Measurements from ENCODE around the gene ACR.

ACR gene

GRCh38 chr22:50717709-50718351, 20.2 kb upstream of the ACR start:
- Histone ChIP-seq H3K4me3 (ENCODE audit: insufficient read depth, low read depth, low read length, poor library complexity, severe bottlenecking) (no peak overlapping the region), H3K9me3 (ENCODE audit: control insufficient read depth, low read length) (no peaks in the 10 kb centered on the region), H3K36me3 (ENCODE audit: control insufficient read depth, insufficient read depth, low read length) (no peaks in the 10 kb centered on the region), H3K27me3 (replicated peaks; ENCODE audit: control insufficient read depth, insufficient read depth, low read length, poor library complexity, severe bottlenecking) (no peaks in the 10 kb centered on the region), H3K27ac (ENCODE audit: insufficient read depth, low read length, poor library complexity, severe bottlenecking) (no peak overlapping the region), H3K4me1 (ENCODE audit: control insufficient read depth, insufficient read depth, low read length, poor library complexity, severe bottlenecking) (no peaks in the 10 kb centered on the region)
- DNase-seq, result no peak

- no peaks in the 10 kb centered on the region for H3K4me1 ChIP-seq (ENCODE audit: control insufficient read depth, insufficient read depth, low read length, poor library complexity, severe bottlenecking)
- no peak overlapping the region for H3K4me3 ChIP-seq (ENCODE audit: insufficient read depth, low read depth, low read length, poor library complexity, severe bottlenecking)
- no peak overlapping the region for H3K27ac ChIP-seq (ENCODE audit: insufficient read depth, low read length, poor library complexity, severe bottlenecking)
- H3K27me3 ChIP-seq (replicated peaks; ENCODE audit: control insufficient read depth, insufficient read depth, low read length, poor library complexity, severe bottlenecking), result no peaks in the 10 kb centered on the region
- H3K9me3 ChIP-seq (ENCODE audit: control insufficient read depth, low read length), result no peaks in the 10 kb centered on the region
- H3K36me3 ChIP-seq (ENCODE audit: control insufficient read depth, insufficient read depth, low read length), result no peaks in the 10 kb centered on the region
- no peak for DNase-seq
Observed at GRCh38 chr22:50718352-50718709, 19.7 kb upstream of the ACR start.

- H3K27me3 ChIP-seq (replicated peaks; ENCODE audit: control insufficient read depth, insufficient read depth, low read length, poor library complexity, severe bottlenecking), result no peaks in the 10 kb centered on the region
- H3K36me3 ChIP-seq (ENCODE audit: control insufficient read depth, insufficient read depth, low read length), result no peaks in the 10 kb centered on the region
- H3K4me3 ChIP-seq (ENCODE audit: insufficient read depth, low read depth, low read length, poor library complexity, severe bottlenecking), result no peak overlapping the region
- DNase-seq, result no peak
- no peaks in the 10 kb centered on the region for H3K9me3 ChIP-seq (ENCODE audit: control insufficient read depth, low read length)
- H3K4me1 ChIP-seq (ENCODE audit: control insufficient read depth, insufficient read depth, low read length, poor library complexity, severe bottlenecking), result no peaks in the 10 kb centered on the region
- no peak overlapping the region for H3K27ac ChIP-seq (ENCODE audit: insufficient read depth, low read length, poor library complexity, severe bottlenecking)
Observed at GRCh38 chr22:50719814-50720300, 18.1 kb upstream of the ACR start.

- no peak overlapping the region for H3K27ac ChIP-seq (ENCODE audit: insufficient read depth, low read length, poor library complexity, severe bottlenecking)
- H3K4me1 ChIP-seq (ENCODE audit: control insufficient read depth, insufficient read depth, low read length, poor library complexity, severe bottlenecking), result no peaks in the 10 kb centered on the region
- H3K4me3 ChIP-seq (ENCODE audit: insufficient read depth, low read depth, low read length, poor library complexity, severe bottlenecking), result no peak overlapping the region
Observed at GRCh38 chr22:50720301-50721256, 17.4 kb upstream of the ACR start.

GRCh38 chr22:50721257-50721844, 16.7 kb upstream of the ACR start:
- no peak overlapping the region for H3K4me3 ChIP-seq (ENCODE audit: insufficient read depth, low read depth, low read length, poor library complexity, severe bottlenecking)
- H3K27ac ChIP-seq (ENCODE audit: insufficient read depth, low read length, poor library complexity, severe bottlenecking), result no peak overlapping the region
- DNase-seq, result no peak
- H3K27me3 ChIP-seq (replicated peaks; ENCODE audit: control insufficient read depth, insufficient read depth, low read length, poor library complexity, severe bottlenecking), result no peaks in the 10 kb centered on the region
- no peaks in the 10 kb centered on the region for H3K36me3 ChIP-seq (ENCODE audit: control insufficient read depth, insufficient read depth, low read length)
- no peaks in the 10 kb centered on the region for H3K4me1 ChIP-seq (ENCODE audit: control insufficient read depth, insufficient read depth, low read length, poor library complexity, severe bottlenecking)
- no peaks in the 10 kb centered on the region for H3K9me3 ChIP-seq (ENCODE audit: control insufficient read depth, low read length)

More at GRCh38 chr22:50720301-50721256, 17.4 kb upstream of the ACR start:
- DNase-seq, result no peak
- Histone ChIP-seq H3K9me3 (ENCODE audit: control insufficient read depth, low read length) (no peaks in the 10 kb centered on the region), H3K27me3 (replicated peaks; ENCODE audit: control insufficient read depth, insufficient read depth, low read length, poor library complexity, severe bottlenecking) (no peaks in the 10 kb centered on the region), H3K36me3 (ENCODE audit: control insufficient read depth, insufficient read depth, low read length) (no peaks in the 10 kb centered on the region)

- Histone ChIP-seq H3K4me3 (ENCODE audit: insufficient read depth, low read depth, low read length, poor library complexity, severe bottlenecking) (no peak overlapping the region), H3K9me3 (ENCODE audit: control insufficient read depth, low read length) (no peaks in the 10 kb centered on the region), H3K4me1 (ENCODE audit: control insufficient read depth, insufficient read depth, low read length, poor library complexity, severe bottlenecking) (no peaks in the 10 kb centered on the region), H3K27me3 (replicated peaks; ENCODE audit: control insufficient read depth, insufficient read depth, low read length, poor library complexity, severe bottlenecking) (no peaks in the 10 kb centered on the region), H3K27ac (ENCODE audit: insufficient read depth, low read length, poor library complexity, severe bottlenecking) (no peak overlapping the region), H3K36me3 (ENCODE audit: control insufficient read depth, insufficient read depth, low read length) (no peaks in the 10 kb centered on the region)
- no peak for DNase-seq
Observed at GRCh38 chr22:50722048-50722701, 15.8 kb upstream of the ACR start.

- H3K27ac ChIP-seq (ENCODE audit: insufficient read depth, low read length, poor library complexity, severe bottlenecking), result no peak overlapping the region
- H3K36me3 ChIP-seq (ENCODE audit: control insufficient read depth, insufficient read depth, low read length), result no peaks in the 10 kb centered on the region
- H3K9me3 ChIP-seq (ENCODE audit: control insufficient read depth, low read length), result no peaks in the 10 kb centered on the region
- no peaks in the 10 kb centered on the region for H3K27me3 ChIP-seq (replicated peaks; ENCODE audit: control insufficient read depth, insufficient read depth, low read length, poor library complexity, severe bottlenecking)
- no peak overlapping the region for H3K4me3 ChIP-seq (ENCODE audit: insufficient read depth, low read depth, low read length, poor library complexity, severe bottlenecking)
- no peaks in the 10 kb centered on the region for H3K4me1 ChIP-seq (ENCODE audit: control insufficient read depth, insufficient read depth, low read length, poor library complexity, severe bottlenecking)
- no peak for DNase-seq
Observed at GRCh38 chr22:50722716-50723428, 15.1 kb upstream of the ACR start.

GRCh38 chr22:50723991-50724390, 14.0 kb upstream of the ACR start:
- DNase-seq, result no peak
- Histone ChIP-seq H3K4me3 (ENCODE audit: insufficient read depth, low read depth, low read length, poor library complexity, severe bottlenecking) (no peak overlapping the region), H3K36me3 (ENCODE audit: control insufficient read depth, insufficient read depth, low read length) (no peaks in the 10 kb centered on the region), H3K4me1 (ENCODE audit: control insufficient read depth, insufficient read depth, low read length, poor library complexity, severe bottlenecking) (no peaks in the 10 kb centered on the region), H3K9me3 (ENCODE audit: control insufficient read depth, low read length) (no peaks in the 10 kb centered on the region), H3K27ac (ENCODE audit: insufficient read depth, low read length, poor library complexity, severe bottlenecking) (no peak overlapping the region), H3K27me3 (replicated peaks; ENCODE audit: control insufficient read depth, insufficient read depth, low read length, poor library complexity, severe bottlenecking) (no peaks in the 10 kb centered on the region)

GRCh38 chr22:50724616-50725015, 13.4 kb upstream of the ACR start:
- Histone ChIP-seq H3K27ac (ENCODE audit: insufficient read depth, low read length, poor library complexity, severe bottlenecking) (no peak overlapping the region), H3K9me3 (ENCODE audit: control insufficient read depth, low read length) (no peaks in the 10 kb centered on the region), H3K4me3 (ENCODE audit: insufficient read depth, low read depth, low read length, poor library complexity, severe bottlenecking) (no peak overlapping the region), H3K4me1 (ENCODE audit: control insufficient read depth, insufficient read depth, low read length, poor library complexity, severe bottlenecking) (no peaks in the 10 kb centered on the region), H3K27me3 (replicated peaks; ENCODE audit: control insufficient read depth, insufficient read depth, low read length, poor library complexity, severe bottlenecking) (no peaks in the 10 kb centered on the region), H3K36me3 (ENCODE audit: control insufficient read depth, insufficient read depth, low read length) (no peaks in the 10 kb centered on the region)
- no peak for DNase-seq

Data from effector memory CD4-positive, alpha-beta T cell (primary cell).